BLaER1 treated with 17β-estradiol and CSF1 and Interleukin-3, amounts not matched to agents 10 nM and 100 nM (cell line): Measurements from ENCODE around the gene CD34.
A peak's percentile ranks its signal among the peaks of the same experiment; 100 is the strongest.

Source experiments
- H3K27ac ChIP-seq, 11 experiments: shearing (Covaris generic); formaldehyde crosslinking; 2 replicates each; pipeline ENCODE4 v1.8.1; 2022
- H3K27me3 ChIP-seq, 11 experiments: shearing (Covaris generic); formaldehyde crosslinking; 2 replicates each; pipeline ENCODE4 v1.8.1; 2022
- H3K36me3 ChIP-seq, 11 experiments: shearing (Covaris generic); formaldehyde crosslinking; 2 replicates each; pipeline ENCODE4 v1.8.1; 2022
- H3K4me1 ChIP-seq, 10 experiments: shearing (Covaris generic); formaldehyde crosslinking; 2 replicates each; pipeline ENCODE4 v1.8.1; 2022
- H3K4me2 ChIP-seq, 11 experiments: shearing (Covaris generic); formaldehyde crosslinking; 2 replicates each; pipeline ENCODE4 v1.8.1; 2022
- H3K4me3 ChIP-seq, 10 experiments: shearing (Covaris generic); formaldehyde crosslinking; 2 replicates each; pipeline ENCODE4 v1.8.1; 2022
- H3K9ac ChIP-seq, 11 experiments: shearing (Covaris generic); formaldehyde crosslinking; 2 replicates each; pipeline ENCODE4 v1.8.1; 2022
- H3K9me3 ChIP-seq, 11 experiments: shearing (Covaris generic); formaldehyde crosslinking; replicated peaks in 1 of 11; 2 replicates each; pipeline ENCODE4 v1.8.1; 2022
- H4K20me1 ChIP-seq, 11 experiments: shearing (Covaris generic); formaldehyde crosslinking; 2 replicates each; pipeline ENCODE4 v1.8.1; 2022
- Cebpa-rat ChIP-seq, 11 experiments: shearing (Covaris generic); IDR thresholded peaks; 2 replicates each; pipeline ENCODE4 v1.8.1; 2022

CD34 gene

DNA sequence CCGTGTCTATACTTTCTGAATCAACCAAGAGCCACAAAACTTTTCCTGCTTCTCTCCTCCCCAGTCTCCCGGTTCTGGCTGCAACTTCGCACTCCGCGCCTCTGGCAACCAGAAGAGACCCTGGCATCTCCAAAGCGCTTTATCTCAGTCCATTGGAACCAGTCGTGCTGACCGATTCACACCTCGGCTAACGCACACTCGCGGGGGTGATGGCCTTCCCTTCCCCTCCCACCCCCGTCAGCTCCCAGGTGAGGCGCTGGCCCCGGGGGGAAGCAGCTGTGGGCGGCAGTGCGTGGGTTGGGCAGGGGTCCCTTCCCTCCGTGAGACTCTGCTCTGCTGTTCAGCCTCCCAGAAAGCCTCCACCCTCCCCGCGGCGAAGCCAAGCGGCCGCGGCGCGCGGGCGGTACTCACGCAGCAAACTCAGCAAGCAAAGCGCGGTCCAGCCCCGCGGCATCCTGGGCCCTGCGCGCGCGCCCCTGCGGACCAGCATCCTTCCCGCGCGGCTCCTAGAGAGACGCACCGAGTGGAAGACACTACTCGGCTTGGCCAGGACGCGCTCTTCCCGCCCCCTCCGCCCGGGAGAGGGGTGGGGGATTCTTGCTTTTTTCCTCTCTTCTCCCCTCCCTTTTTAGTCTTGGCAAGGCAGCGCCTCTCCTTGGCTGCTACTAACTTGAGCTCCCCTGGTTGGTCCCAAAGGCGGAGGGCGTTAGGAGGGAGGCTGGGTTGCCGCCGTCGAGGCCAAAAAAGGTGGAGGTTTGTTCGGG is at the start of gene CD34:
Gene CD34 (minus strand): TSS at position 535 of the 764 bp plus-strand sequence. CDS start 45 bp downstream, at position 490.
- Histone ChIP-seq H3K4me2 (peak within 1 kb of the TSS; percentile 23 to 66 (median 50); a peak in 20 of 22 replicates), H3K27ac (no peak within 1 kb of the TSS), H4K20me1 (peaks cover 0 to 9% (median 0%) of the 10 kb centered on the region in 11 experiments; a peak in 1 of 22 replicates), H3K36me3 (no peaks in the 10 kb centered on the region), H3K9ac (no peak within 1 kb of the TSS), H3K4me1 (peaks cover 3 to 17% (median 7%) of the 10 kb centered on the region in 10 experiments; a peak in 10 of 20 replicates), H3K9me3 (peaks cover 0 to 22% (median 15%) of the 10 kb centered on the region in 11 experiments; a peak in 13 of 22 replicates), H3K4me3 (peak within 1 kb of the TSS in 8 of 10 experiments; percentile 7 to 57 (median 27); a peak in 11 of 20 replicates), H3K27me3 (peaks cover 48 to 62% (median 54%) of the 10 kb centered on the region in 11 experiments)
- TF ChIP-seq Cebpa-rat (IDR thresholded peaks at IDR 0.05): no peak

- peaks cover 9 to 33% (median 14%) of the 10 kb centered on the region in 11 experiments; a peak in 21 of 22 replicates for H3K9me3 ChIP-seq
- H3K27me3 ChIP-seq: peaks cover 72 to 79% (median 79%) of the 10 kb centered on the region in 11 experiments
- TF ChIP-seq Cebpa-rat (IDR thresholded peaks at IDR 0.05): no peak
- no peaks in the 10 kb centered on the region; a peak in 1 of 22 replicates for H3K36me3 ChIP-seq
- H3K4me3 ChIP-seq: no peak overlapping the region
- no peak overlapping the region for H3K27ac ChIP-seq
- H3K4me2 ChIP-seq: no peak overlapping the region
- peaks cover 0 to 5% (median 0%) of the 10 kb centered on the region in 11 experiments; a peak in 2 of 22 replicates for H4K20me1 ChIP-seq
- H3K4me1 ChIP-seq: peaks cover 12 to 34% (median 29%) of the 10 kb centered on the region in 10 experiments
- H3K9ac ChIP-seq: no peak overlapping the region
These were observed 49.4 kb upstream of the CD34 start for GRCh38 chr1:207960346-207960745.

DNA sequence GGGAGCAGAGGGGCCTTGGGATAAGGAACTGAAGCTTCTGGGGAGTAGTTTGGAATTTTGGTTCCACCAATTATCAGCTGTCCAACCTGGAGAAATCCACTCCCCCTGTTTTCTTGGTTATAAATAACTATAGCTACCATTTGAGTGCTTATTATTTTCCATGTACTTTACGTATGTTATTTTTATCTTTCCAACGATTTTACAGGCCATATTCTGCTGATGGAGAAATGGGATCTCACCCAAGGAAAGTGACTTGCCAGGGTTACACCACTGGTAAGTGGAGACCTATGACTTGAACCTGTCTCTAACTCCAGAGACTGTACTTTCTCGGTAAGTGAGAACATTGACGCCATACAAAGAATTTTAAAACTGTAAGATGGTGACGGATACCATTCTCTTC is 49.0 kb upstream of the CD34 start:
- Histone ChIP-seq H3K9me3 (peaks cover 9 to 33% (median 14%) of the 10 kb centered on the region in 11 experiments; a peak in 21 of 22 replicates), H4K20me1 (peaks cover 0 to 5% (median 0%) of the 10 kb centered on the region in 11 experiments; a peak in 2 of 22 replicates), H3K27me3 (peaks cover 74 to 84% (median 81%) of the 10 kb centered on the region in 11 experiments), H3K4me1 (peaks cover 12 to 39% (median 33%) of the 10 kb centered on the region in 10 experiments), H3K4me2 (peak overlapping the region in 10 of 11 experiments; percentile 69 to 97 (median 89); a peak in 15 of 22 replicates), H3K9ac (no peak overlapping the region), H3K4me3 (peak overlapping the region in 5 of 10 experiments; percentile 55 to 69 (median 60); a peak in 8 of 20 replicates), H3K27ac (no peak overlapping the region), H3K36me3 (no peaks in the 10 kb centered on the region; a peak in 1 of 22 replicates)
- TF ChIP-seq Cebpa-rat (IDR thresholded peaks at IDR 0.05): no peak

GRCh38 chr1:207959141-207959825 is 48.4 kb upstream of the CD34 start:
- Histone ChIP-seq H3K36me3 (no peaks in the 10 kb centered on the region; a peak in 1 of 22 replicates), H4K20me1 (peaks cover 0 to 5% (median 0%) of the 10 kb centered on the region in 11 experiments; a peak in 2 of 22 replicates), H3K4me2 (peak overlapping the region; percentile 69 to 97 (median 88)), H3K4me1 (peaks cover 12 to 45% (median 35%) of the 10 kb centered on the region in 10 experiments), H3K27me3 (peaks cover 74 to 88% (median 81%) of the 10 kb centered on the region in 11 experiments), H3K9me3 (peaks cover 9 to 34% (median 16%) of the 10 kb centered on the region in 11 experiments; a peak in 21 of 22 replicates), H3K27ac (no peak overlapping the region), H3K4me3 (peak overlapping the region; percentile 45 to 69 (median 55); a peak in 19 of 20 replicates), H3K9ac (peak overlapping the region in 8 of 11 experiments; percentile 2 to 49 (median 40); a peak in 10 of 22 replicates)
- TF ChIP-seq Cebpa-rat (IDR thresholded peaks at IDR 0.05): no peak

GRCh38 chr1:207958376-207959139 is 47.6 kb upstream of the CD34 start:
- H3K27me3 ChIP-seq: peaks cover 74 to 88% (median 81%) of the 10 kb centered on the region in 11 experiments
- no peaks in the 10 kb centered on the region; a peak in 1 of 22 replicates for H3K36me3 ChIP-seq
- peak overlapping the region; percentile 45 to 69 (median 55); a peak in 19 of 20 replicates for H3K4me3 ChIP-seq

DNA sequence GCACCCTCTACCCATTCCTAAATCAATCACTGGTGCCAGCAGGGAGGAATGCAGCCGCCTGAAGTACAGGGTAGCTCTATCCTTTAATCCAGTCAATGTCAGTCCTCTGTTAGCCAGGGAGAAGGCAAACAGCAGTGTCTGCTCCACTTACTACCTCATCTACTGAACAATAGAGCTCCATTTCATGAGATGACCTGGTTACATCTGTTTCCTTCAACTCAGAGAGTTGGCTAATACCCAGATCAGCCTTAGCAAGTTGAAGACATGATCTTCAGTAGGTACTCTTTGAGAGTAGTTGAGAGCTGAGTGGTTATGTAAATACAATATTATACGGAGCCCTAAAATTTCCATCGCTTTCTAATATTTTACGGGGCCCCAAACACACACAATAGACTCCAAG is 46.1 kb upstream of the CD34 start:
- Histone ChIP-seq H3K9ac (no peak overlapping the region), H3K9me3 (peaks cover 10 to 39% (median 17%) of the 10 kb centered on the region in 11 experiments; a peak in 21 of 22 replicates), H3K27ac (no peak overlapping the region), H4K20me1 (peaks cover 0 to 5% (median 0%) of the 10 kb centered on the region in 11 experiments; a peak in 2 of 22 replicates), H3K4me1 (peaks cover 0 to 30% (median 22%) of the 10 kb centered on the region in 10 experiments; a peak in 16 of 20 replicates), H3K36me3 (no peaks in the 10 kb centered on the region; a peak in 1 of 22 replicates), H3K27me3 (peaks cover 65 to 75% (median 71%) of the 10 kb centered on the region in 11 experiments), H3K4me3 (no peak overlapping the region), H3K4me2 (no peak overlapping the region)
- no peak for TF ChIP-seq Cebpa-rat (IDR thresholded peaks at IDR 0.05)

More at GRCh38 chr1:207958376-207959139, 47.6 kb upstream of the CD34 start:
- TF ChIP-seq Cebpa-rat (IDR thresholded peaks at IDR 0.05): no peak
- peak overlapping the region in 6 of 11 experiments; percentile 21 to 49 (median 40); a peak in 5 of 22 replicates for H3K9ac ChIP-seq
- peak overlapping the region; percentile 69 to 97 (median 88) for H3K4me2 ChIP-seq
- peaks cover 10 to 39% (median 17%) of the 10 kb centered on the region in 11 experiments; a peak in 21 of 22 replicates for H3K9me3 ChIP-seq
- peaks cover 8 to 38% (median 29%) of the 10 kb centered on the region in 10 experiments; a peak in 19 of 20 replicates for H3K4me1 ChIP-seq
- H4K20me1 ChIP-seq: peaks cover 0 to 5% (median 0%) of the 10 kb centered on the region in 11 experiments; a peak in 2 of 22 replicates
- no peak overlapping the region for H3K27ac ChIP-seq

GRCh38 chr1:207954104-207954503 is 43.2 kb upstream of the CD34 start:
- TF ChIP-seq Cebpa-rat (IDR thresholded peaks at IDR 0.05): no peak
- H3K9me3 ChIP-seq: peaks cover 10 to 34% (median 17%) of the 10 kb centered on the region in 11 experiments; a peak in 21 of 22 replicates
- H3K27ac ChIP-seq: no peak overlapping the region
- H4K20me1 ChIP-seq: peaks cover 0 to 5% (median 0%) of the 10 kb centered on the region in 11 experiments; a peak in 2 of 22 replicates
- H3K27me3 ChIP-seq: peaks cover 36 to 47% (median 42%) of the 10 kb centered on the region in 11 experiments
- H3K4me2 ChIP-seq: peak overlapping the region in 2 of 11 experiments; percentile 46 to 50; a peak in 1 of 22 replicates
- no peak overlapping the region for H3K4me3 ChIP-seq
- peaks cover 0 to 23% (median 17%) of the 10 kb centered on the region in 10 experiments; a peak in 16 of 20 replicates for H3K4me1 ChIP-seq
- no peak overlapping the region for H3K9ac ChIP-seq
- H3K36me3 ChIP-seq: no peaks in the 10 kb centered on the region; a peak in 1 of 22 replicates
